Measurements from ENCODE around the gene AOPEP.
"Not testable (repeated sequence)": the region's sequence is repeated elsewhere in the genome, so short reads cannot be mapped to it uniquely, and the experiment has no call there.

AOPEP gene

DNA sequence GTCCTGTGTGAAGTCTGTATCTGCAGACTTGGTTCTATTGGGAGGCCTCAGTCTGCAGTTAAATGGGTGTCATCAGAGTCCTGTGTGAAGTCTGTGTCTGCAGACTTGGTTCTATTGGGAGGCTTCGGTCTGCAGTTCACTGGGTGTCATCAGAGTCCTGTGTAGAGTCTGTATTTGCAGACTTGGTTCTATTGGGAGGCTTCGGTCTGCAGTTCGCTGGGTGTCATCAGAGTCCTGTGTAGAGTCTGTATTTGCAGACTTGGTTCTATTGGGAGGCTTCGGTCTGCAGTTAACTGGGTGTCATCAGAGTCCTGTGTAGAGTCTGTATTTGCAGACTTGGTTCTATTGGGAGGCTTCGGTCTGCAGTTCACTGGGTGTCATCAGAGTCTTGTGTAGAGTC lies 239.1 kb downstream of the AOPEP start:
- not testable (repeated sequence) for DNase-seq (ENCODE audit: low spot score)

DNA sequence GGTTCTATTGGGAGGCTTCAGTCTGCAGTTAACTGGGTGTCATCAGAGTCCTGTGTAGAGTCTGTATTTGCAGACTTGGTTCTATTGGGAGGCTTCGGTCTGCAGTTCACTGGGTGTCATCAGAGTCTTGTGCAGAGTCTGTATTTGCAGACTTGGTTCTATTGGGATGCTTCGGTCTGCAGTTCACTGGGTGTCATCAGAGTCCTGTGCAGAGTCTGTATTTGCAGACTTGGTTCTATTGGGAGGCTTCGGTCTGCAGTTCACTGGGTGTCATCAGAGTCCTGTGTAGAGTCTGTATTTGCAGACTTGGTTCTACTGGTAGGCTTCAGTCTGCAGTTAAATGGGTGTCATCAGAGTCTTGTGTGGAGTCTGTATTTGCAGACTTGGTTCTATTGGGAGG lies 239.5 kb downstream of the AOPEP start:
- not testable (repeated sequence) for DNase-seq (ENCODE audit: low spot score)

DNA sequence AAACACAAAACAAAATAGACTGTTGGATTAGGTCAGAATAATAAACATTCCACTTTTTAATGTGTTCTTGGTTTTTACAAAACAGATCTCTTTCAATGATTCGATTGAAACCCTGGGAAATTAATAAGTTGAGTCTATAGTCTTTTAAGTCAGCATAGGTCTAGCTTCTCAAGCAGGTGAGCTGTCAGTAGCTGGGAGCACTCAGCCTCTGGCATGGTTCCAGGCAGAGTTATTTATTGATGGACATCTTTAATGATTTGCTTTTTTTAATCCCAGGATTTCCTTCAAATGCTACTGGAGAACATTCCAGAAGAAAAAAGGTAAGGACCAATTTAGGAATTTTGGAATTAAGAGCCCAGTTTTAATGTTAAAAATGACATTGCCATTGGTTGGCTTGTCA lies 241.0 kb downstream of the AOPEP start:
- DNase-seq (ENCODE audit: low spot score): no peak

DNA sequence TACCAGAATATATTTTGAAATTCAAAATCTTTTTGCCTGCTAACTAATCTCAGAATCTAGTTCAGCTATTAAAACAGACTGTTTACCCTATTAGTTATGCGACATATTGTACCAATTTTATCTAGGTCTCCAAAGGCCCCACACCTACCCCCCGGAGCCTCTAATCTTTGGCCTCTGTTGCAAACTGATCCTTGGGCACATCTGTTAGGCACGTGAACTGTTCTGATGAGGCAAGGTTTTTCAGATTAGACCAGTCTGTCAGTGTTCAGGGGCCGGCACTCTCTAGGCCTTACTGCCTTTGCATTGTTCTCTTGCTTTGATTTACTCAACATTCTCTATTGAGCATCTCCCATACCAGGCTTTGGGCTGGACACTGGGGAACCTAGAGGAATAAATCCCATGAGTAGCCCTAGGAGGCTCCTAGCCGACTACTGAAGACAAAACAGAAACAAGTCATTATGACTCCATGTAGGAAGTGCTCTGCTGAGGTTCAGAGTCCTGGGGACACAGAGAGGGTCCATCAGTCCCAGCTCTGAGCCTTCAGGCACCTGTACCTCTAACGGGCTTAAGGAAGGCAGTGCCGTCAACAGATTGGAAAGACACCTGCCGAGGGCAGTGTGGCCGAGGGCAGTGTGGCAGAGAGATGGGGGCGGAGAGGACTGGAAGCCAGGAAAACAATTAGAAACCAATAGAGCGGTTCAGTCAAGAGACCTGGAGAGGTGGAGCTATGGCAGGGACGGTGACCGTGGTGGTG lies 245.1 kb downstream of the AOPEP start:
- DNase-seq (ENCODE audit: low spot score): no peak

DNA sequence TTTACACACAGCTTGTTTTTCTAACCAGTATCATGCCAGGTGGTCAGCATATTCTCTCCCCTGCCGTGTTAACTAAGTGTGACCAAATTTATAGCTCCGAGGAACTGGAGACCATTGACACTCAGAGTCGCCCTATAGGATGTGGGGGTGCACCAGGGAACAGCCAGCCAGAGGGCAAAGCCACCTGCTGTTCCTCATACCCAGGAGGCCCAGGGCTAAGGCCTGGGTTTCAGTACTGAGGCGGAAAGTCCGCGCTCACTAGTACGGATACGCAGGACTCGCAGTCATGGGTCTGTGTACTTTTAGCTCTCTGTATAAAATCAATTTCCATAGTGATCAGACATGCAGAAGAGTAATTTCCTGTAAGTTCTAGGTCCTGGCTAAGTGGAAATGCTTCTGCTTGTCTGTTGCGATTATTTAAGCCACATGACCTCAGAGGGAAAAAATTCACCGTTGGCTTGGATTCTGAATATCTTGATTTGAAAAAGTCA lies 247.0 kb downstream of the AOPEP start:
- no peak for DNase-seq (ENCODE audit: low spot score)

DNA sequence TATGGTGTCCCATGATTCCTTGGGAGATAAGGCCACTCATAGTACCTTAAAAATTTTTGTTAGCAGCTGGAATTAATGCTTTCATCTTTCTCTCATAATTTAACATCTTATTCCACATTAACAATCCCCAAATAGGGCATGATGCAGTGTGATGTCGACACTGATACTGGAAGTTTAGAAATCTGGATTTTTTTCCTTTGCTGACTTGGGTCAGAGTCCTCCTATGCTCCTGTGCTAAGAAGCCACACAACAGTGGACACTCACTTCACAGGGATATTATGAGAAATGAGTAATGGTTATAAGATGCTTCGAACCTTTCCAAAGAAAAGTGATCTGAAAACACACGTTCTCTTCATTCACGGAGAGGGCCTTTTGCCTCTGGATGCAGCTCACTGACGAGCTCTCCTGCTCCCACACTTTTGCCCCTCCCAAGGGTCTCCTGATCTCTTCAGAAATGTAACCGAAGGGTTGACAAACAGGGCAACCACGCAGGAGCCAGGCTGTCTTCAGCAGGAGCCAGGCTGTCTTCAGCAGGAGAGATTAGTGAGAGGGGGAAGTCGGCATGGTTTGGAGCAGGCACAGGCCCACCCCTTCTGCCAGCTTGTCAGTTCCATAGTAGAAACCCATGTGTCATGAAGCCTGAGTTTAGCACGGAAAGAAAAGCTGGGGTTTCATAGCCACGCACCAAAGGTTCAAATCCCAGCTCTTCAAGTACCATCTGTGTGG lies 247.8 kb downstream of the AOPEP start:
- no peak for DNase-seq (ENCODE audit: low spot score)

DNA sequence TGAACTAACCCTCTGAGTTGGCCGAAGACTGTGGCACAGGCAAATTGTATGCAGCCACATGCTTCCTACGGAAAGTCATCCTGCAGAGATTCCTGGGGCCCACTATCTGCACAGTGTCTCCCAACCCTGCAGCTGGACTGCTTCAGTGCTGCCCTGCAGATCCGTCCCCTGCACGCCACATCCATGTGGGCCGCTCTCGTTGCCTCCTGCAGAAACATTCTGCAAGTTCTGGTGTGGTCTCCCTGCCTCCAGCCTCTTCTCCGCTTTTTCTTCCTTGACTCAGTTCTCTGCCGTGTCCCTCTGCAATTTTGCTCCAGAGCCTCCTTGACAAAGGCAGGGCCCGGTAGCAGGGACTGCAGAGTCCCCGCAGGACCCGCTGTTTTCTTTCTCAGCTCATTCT lies 249.0 kb downstream of the AOPEP start:
- DNase-seq (ENCODE audit: low spot score): no peak

DNA sequence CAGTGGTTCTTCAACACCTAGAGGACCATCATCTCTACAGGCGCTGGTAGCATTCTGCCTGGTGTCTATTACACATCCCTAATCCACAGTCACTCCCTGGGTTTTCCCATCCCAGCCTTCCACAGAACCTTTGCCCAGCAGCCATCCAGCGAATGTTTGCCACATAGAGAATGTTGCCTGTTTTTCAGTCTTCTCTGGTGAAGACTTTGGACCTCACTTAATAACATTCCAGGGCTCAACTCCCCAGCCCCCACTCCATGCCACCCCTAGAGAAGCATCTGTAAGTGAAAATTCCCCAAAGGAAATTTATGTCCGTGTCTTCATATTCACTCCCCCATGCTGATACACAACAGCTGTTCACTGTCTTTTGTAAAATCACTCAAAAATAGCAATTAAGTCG lies 249.6 kb downstream of the AOPEP start:
- no peak for DNase-seq (ENCODE audit: low spot score)

DNA sequence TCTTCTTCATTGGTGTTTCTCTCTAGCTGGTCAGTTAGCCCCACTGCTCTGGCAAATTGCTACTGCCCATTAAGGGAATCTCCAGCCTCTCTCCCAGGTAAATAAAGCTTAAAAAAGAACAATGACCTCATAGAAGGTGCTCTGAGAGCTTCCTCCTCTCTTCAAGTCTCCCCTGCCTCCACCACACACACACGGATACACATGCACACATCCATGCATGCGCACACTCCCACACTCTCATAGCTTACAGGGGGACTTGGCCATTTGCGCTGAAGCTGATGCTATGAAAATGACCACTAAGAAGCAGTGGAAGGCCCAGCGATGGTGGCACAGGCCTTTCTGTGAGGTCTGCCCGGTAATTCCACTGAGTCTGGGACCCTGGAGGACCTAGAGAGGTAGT lies 250.9 kb downstream of the AOPEP start:
- no peak for DNase-seq (ENCODE audit: low spot score)

DNA sequence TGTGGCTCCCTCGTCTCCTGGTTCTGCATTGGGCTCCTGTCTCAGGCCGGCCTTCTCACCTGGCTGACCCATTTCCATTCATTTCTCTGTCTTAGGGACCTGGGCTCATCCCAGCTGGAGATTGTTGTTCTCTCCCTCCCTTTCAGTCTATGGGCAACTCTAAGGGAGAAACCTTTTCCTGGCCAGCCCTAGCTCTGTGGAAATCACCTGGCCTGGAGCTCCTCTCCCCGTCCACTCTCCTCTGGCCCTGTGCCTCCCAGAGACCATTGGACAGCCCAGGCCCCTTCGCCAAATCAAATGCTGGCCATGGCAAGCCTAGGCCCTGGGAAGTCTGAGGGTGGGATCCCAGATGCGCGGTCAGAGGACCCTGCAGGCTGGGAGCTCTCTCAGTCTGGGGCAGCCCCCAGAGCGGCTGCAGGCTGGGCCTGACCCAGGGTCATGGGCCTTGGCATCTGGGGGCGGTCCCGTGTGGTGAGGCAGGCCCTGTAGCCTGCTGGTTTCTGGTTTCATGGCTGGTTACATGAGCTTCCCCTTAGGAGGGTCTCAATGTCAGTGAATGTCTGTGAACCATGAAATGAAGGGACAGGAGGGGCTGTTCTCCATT lies 253.5 kb downstream of the AOPEP start:
- no peak for DNase-seq (ENCODE audit: low spot score)

DNA sequence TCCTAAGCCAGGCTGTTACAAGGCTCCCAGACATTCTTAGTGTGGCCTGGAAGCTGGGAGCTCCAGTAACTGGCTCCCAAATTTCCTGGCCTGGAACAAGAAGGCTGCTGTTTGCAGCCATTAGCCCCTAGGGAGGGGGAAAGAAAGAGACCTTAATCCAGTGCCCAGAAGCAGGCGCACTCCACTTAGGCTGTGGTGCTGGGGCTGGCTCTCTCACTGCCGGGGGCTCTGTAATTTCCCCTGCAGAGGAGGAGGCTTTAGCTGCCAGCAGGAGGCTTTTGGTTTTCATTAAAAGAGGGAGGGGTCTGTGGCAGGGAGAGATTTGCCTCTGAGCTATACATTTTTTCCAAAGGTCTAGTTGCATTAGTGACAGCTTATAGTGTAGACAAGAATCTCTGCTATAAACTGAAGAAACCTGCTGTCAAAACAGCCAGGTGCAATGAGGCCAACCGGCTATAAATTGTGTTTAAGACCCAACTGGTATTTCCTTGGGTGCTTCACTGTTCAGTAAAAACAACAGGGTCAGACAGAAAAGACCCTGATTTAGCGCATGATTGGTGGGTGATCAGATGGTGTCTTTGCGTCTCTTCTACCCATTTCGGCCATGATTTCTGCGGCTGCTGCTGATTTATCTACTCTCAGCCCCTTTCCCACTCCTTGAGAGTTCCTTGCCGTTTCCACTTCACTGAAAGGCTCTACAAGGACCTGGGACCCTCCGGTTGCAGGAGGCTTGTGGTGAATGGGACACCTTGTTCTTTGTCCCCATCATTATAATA lies 254.6 kb downstream of the AOPEP start:
- DNase-seq (ENCODE audit: low spot score): no peak

DNA sequence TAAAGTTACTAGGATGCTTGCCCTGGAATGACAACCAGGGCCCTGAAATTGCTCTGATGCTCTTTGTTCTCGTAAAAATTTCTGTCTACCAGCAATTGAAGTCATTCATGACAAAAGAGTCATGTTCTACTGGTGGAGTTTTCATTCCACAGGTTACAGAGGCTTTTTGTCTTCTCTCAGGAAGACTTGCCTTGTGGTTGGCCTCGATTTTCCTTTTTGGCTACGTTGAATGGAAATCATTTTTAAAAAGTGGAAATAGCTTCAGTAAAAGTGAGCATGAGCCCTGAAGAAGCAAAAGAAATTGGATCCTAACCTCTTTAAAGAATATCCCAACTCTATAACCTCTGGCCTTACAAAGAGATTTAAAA lies 255.2 kb downstream of the AOPEP start:
- no peak for DNase-seq (ENCODE audit: low spot score)

DNA sequence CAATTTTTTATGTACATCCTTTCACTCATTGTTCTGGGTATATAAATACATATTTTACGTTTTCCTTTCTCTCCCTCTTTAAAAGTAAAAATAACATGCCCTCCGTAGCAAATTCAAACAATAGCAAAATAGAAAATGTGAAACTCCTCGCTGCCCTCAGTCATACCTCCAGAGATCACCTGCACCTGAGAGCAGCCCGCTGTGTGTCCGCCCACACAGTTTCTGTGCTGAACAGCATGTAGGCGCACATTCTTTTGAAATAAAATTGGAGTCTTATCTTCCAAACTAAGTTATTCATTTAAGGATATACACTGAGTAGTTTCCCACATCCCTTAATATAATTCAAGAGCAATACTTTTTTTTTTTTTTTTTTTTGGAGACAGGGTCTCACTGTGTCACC lies 255.7 kb downstream of the AOPEP start:
- DNase-seq (ENCODE audit: low spot score): no peak

DNA sequence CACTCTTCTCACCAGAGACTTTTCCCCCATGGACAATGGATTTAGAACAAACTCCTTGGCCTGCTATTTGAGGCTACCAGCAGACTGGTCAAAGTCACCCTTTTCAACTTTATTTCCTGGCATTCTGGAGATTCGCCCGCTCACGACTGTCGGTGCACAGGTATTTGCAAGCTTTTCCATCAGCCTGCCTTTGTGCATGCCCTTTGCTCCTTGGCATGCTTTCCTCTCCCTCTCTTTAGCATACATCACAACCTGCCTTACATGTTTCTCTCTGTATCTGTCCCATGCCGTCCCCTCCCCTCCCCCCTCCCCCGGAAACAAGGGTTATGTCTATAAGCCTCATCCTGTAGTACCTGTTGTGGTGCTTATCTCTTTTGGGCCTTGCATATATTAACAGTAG lies 257.1 kb downstream of the AOPEP start:
- DNase-seq (ENCODE audit: low spot score): no peak

DNA sequence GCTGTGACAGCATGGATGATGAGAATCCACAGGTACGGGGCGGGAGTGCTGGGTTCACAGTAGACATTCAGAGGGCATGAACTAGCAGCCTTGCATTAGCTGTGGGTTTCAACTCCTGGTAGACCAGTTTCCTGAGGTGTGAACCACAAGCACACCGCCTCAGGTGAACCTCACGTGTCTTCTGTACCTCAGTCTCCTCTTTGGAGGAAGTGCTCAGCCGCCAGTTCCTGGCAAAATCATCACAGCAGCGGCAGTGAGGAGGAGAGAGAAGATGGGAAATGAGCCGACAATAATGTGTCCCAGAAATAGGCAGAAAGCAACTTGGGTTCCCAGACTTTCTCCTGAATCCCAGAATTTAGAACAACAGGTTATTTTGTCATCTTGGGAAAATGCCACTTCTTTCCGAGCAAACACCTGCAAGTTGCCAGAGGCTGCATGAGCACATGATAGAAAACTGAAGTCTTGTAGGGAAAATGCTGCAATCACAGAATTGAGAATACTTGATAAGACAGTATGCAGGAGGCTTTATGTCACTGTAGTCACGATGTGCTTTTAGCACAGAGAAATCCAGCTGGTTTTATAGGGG lies 258.5 kb downstream of the AOPEP start:
- DNase-seq (ENCODE audit: low spot score): no peak

DNA sequence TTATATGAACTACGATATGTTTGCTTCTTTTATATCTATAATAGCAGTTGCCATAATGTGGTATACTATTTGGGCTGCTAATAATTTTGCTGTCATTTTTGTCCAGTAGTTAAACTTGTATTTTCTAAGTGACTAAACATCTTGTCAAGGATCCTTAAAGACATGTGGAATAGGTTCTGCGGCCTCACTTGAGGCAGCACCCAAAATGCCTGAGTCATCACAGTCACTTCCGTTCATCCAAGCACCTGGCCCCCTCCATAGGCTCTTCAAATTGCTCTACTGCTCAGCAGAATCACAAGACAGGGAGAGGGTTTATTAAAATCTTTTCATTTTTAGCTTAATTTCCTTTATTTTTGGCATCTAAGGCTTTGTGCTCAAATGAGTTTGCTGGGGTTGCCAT lies 259.1 kb downstream of the AOPEP start:
- no peak for DNase-seq (ENCODE audit: low spot score)

DNA sequence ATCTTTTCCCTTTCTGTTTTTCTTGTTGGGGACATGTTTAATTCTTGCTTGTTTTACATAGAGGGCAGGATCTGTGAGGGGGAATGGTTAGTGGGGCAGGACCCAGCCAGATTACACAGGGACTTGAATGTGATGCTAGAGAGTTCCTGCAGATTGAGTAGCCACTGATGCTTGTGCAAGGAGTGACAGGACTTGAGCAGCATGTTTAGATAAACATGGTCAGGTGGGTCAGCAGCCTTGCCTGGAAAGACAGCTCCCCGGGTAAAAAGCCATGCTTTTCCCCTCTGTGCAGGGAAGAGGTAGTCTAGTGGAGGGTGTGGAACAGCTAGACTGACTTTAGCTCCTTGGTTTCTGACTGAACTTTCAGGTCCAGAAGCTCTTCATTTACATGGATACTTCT lies 261.2 kb downstream of the AOPEP start:
- no peak for DNase-seq (ENCODE audit: low spot score)

DNA sequence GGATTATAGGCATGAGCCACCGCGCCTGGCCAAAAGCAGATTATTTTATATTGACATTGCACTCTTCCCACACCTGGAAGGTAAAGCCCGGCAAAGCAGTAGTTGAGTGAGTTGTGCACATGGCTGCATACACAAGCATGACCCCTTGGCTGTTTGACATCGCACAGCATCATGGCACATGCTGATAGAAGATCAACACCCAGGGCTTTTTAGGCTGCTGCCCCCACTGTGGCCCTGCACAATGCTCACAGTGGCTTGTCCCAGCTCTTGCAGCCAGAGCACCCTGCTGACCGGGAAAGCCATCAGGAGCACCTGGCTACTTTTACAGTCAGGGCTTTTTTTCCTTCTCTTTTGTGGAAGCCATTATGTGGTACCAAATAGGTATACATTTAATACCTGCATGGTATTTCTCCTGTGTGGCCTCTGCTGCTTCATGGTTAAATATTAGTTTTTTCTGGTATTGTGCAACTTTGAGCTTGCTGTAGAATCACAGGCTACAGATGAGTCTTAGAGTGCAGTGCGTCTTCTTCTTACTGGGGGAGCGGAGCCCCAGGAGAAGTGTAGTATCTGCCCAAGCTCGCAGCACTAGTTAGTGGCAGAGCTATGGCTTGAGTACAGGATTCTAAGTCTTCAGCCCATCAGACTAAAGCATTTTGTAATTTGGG lies 264.5 kb downstream of the AOPEP start:
- DNase-seq (ENCODE audit: low spot score): no peak

DNA sequence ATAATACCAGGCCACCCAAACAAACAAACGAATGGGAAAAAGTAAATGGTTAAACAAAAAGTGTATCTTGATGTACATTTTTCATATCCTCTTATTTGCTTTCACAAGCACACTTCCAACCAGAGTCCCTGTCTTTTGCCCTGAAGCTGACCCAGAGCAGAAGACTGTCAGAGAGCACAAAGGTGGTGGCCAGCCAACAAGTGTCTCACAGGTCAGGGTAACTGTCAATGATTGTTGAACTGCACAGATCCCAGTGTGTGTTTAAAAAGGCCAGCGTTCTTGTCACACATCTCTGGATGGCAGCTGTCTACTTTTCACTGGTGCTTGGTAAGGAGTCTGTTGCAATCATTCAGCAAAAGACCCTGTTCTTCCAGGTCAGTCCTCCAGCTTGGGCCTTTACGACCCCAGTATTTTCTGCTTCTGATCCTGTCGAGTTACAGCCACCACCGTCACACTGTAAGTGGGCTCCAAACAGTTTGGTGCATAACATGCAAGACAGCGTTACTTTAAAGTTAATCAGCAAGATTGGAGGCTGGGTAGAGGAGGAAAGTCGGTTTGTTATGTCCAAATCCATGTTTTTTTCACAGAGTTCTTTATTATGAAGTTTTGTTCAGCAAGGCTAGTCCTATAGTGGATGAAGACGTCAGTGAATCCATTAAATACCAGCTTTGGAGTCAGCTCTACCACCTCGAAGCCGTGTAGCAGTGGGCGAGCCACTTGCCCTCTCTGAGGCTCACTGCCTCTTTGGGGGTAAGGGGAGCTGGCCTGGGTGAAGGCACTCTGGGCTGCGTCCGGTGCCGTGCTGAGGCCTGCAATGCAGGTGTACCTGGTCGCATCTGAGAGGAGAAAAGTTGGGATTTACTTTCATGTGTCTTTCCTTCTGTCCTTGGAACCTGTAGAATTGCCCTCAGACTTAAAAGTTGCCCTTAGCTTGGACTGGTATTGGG lies 265.7 kb downstream of the AOPEP start:
- DNase-seq (ENCODE audit: low spot score): no peak

DNA sequence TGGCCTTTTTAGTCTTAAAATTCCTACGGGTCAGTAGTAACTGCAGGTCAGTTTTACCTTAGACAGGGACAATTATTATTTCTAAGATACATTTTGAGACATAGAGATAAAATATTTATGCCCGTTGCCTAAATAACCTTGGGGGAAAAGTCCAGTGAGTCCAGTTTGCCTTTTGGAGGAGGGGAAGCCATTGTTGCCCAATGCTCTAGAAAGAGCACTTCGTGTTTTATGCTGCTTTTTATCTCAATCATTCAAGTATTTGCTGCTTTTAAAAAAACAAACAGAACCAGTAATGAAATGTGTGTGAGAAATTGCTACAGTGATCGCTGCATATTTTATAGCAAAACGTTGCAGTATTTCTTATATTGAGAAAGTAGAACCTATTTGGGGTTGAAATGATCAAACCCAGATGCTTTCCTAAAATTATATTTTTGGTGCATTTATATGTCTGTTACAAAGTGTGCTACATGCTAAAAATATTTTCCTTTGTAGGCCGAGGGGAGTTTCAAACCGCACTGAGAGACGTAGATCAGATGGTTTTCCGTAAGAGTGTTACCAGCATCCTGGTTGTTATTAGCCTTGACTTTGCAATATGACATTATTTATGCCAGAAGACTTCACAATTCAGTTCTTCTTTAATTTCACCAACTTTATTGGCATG lies 266.8 kb downstream of the AOPEP start:
- no peak for DNase-seq (ENCODE audit: low spot score)
